HL-60/S4 treated with phorbol 12-myristate 13-acetate at 8.2 ng/mL for 4 days and 3 days (cell line): ENCODE measurements around the gene KLHDC7B.

Source experiments
- in situ Hi-C: fragments of 300-500 bp; cut with MboI; formaldehyde crosslinking; loops from 2 replicates; pipeline ENCODE4 v1.15.0; 2022; ENCODE audit warnings: low sequenced_read_pairs

KLHDC7B gene

GRCh38 chr22:50547263-50547985 is 1.7 kb downstream of the KLHDC7B start:
- in situ Hi-C loops = no loop called here

DNA sequence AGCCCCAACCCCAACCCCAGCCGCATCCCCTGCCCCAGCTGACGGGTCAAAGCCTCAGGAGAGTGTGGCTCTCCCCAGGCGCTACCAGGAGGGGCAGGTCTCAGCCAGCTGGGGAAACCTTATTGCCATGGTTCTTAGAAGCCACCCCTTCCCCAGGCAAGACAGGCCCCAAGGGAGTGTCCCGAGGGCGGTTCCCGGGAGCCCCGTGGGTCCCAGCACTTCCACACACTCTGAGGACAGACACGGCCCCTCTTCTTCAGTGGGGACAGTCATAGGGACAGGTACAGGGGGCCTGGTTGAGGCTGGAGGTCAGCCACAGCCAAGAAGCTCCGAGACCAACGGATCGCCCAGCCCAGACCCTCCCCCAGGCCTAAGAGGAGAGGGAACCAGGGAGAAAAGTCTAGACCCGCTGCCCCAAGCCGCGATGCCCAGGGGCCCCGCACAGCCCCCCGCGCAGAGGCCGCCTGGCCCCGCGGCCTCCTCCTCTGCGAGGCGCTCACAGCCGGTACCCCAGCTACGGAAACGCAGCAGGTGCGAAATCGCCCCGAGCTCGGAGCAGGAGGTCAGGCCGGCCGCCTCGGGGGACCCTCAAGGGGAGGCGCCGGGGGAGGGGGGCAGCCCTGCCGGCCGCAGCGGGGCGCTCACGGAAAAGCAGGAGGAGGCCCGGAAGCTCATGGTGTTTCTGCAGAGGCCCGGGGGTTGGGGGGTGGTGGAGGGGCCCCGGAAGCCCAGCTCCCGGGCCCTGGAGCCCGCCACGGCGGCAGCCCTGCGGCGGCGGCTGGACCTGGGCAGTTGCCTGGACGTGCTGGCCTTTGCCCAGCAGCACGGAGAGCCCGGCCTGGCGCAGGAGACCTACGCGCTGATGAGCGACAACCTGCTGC is 2.6 kb downstream of the KLHDC7B start:
- in situ Hi-C loops = no loop called here

DNA sequence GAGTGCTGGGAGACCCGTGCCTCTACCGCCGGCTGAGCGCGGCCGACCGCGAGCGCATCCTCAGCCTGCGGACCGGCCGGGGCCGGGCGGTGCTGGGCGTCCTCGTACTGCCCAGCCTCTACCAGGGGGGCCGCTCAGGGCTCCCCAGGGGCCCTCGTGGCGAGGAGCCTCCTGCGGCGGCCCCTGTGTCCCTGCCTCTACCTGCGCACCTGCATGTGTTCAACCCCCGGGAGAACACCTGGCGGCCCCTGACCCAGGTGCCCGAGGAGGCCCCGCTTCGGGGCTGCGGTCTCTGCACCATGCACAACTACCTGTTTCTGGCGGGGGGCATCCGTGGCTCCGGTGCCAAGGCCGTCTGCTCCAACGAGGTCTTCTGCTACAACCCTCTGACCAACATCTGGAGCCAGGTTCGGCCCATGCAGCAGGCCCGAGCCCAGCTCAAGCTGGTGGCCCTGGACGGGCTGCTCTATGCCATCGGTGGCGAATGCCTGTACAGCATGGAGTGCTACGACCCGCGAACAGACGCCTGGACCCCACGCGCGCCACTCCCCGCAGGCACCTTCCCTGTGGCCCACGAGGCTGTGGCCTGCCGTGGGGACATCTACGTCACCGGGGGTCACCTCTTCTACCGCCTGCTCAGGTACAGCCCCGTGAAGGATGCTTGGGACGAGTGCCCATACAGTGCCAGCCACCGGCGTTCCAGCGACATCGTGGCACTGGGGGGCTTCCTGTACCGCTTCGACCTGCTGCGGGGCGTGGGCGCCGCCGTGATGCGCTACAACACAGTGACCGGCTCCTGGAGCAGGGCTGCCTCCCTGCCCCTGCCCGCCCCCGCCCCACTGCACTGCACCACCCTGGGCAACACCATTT is 3.5 kb downstream of the KLHDC7B start:
- in situ Hi-C loops = no loop called here

- in situ Hi-C loops = no loop called here
Measured at GRCh38 chr22:50550395-50550794, 4.7 kb downstream of the KLHDC7B start.

- in situ Hi-C loops = no loop called here
Measured at GRCh38 chr22:50551160-50551752, 5.6 kb downstream of the KLHDC7B start.

DNA sequence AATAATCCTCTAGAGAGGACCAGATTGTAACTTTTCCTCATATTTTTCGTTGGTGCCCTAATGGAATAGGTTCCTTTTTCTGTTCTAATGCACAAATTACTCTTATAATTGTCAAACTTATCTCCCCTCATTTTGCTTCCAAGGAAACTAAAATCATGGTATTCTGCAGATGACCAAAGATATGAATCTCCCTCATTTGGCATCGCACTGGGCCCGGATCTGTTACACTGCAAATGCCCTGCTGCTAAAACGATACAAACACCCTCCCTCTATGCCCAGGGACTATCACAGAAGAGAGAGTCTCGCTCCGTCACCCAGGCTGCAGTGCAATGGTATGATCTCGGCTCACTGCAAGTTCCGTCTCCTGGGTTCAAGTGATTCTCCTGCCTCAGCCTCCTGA is 7.6 kb downstream of the KLHDC7B start:
- in situ Hi-C loops = no loop called here

DNA sequence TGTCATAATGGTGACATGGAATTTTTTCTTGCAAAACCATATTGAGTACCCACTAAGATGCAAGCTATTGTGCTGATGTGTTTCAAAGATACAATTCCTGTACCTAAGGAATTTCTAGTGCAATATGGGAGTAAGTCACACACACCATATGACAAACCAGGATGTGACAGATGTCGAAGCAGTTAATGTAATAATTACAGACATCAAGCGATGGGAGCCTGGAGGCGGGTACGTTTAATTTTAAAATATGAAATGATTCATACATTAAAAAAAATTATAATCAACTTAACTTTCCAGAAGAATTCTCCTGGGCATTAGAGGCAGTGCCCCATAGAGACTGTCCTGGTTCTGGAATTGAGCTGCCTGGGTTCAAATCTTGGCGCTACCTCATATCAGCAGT is 11.0 kb downstream of the KLHDC7B start:
- in situ Hi-C loops = no loop called here

- in situ Hi-C loops = no loop called here
Measured at GRCh38 chr22:50560034-50560433, 14.3 kb downstream of the KLHDC7B start.

- in situ Hi-C loops = no loop called here
Measured at GRCh38 chr22:50561401-50562358, 16.0 kb downstream of the KLHDC7B start.

- in situ Hi-C loops = no loop called here
Measured at GRCh38 chr22:50562523-50563412, 17.1 kb downstream of the KLHDC7B start, which contains the start of gene SYCE3. TSS of gene SYCE3 (minus strand) at chr22:50562919. CDS start at chr22:50556405, 6,514 bp downstream.

- in situ Hi-C loops = no loop called here
Measured at GRCh38 chr22:50563413-50564160, 17.9 kb downstream of the KLHDC7B start.

DNA sequence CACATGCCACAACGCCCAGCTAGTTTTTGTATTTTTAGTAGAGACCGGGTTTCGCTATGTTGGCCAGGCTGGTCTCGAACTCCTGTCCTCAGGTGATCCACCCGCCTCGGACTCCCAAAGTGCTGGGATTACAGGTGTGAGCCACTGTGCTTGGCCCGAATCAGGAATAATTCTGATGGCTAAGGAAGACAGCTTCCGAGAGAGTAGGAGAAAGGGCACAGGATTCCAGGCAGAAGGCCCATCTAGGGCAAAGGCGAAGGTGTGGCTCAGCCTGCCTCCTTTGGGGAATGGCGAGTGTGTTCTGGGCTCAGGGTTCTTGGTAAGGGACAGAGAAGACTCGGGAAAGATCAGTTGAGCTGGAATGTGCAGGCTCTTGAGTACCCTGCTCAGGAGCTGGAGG is 18.6 kb downstream of the KLHDC7B start:
- in situ Hi-C loops = no loop called here

DNA sequence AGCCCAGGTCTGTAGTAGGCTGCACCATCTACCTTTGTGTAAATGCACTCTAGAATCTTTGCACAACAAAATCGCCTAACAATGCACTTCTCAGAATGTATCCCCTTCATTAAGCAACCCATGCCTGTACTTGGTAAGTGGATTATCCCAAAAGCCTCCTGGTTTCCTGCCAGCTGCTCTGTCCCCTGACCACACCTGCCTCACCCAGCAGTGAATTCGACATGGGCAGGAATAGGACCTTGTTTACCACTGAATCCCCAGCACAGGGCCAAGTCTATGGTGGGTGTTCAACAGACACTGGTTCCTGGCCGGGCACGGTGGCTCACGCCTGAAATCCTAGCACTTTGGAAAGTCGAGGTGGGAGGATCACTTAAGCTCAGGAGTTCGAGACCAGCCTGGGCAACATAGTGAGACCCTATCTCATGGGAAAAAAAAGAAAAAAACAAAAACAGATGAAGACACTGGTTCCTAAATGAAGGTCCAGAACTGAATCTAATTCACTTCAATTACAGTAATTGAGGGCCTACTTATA is 22.1 kb downstream of the KLHDC7B start:
- in situ Hi-C loops = no loop called here

GRCh38 chr22:50568626-50569025 is 22.9 kb downstream of the KLHDC7B start:
- in situ Hi-C loops = no loop called here

DNA sequence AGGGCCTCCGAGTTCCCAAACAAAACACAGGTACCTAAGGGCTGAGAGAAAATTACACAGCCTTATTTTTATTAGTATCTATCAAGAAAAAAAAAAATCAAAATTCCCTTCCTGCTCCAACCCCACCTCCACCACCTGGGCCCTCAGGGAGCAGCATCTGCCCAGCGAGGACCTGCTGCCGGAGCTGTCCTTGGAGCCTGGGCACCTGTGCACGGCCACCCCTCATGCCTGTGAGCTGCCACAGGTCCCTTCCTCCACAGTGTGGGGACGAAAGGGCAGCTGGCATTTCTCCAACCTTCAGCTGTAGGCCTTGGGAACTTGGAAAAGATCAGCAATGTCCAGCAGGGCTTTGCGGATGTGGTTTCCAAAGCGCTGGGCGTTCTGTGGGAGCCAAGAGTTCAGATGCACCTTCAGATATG is 23.4 kb downstream of the KLHDC7B start:
- in situ Hi-C loops = no loop called here

DNA sequence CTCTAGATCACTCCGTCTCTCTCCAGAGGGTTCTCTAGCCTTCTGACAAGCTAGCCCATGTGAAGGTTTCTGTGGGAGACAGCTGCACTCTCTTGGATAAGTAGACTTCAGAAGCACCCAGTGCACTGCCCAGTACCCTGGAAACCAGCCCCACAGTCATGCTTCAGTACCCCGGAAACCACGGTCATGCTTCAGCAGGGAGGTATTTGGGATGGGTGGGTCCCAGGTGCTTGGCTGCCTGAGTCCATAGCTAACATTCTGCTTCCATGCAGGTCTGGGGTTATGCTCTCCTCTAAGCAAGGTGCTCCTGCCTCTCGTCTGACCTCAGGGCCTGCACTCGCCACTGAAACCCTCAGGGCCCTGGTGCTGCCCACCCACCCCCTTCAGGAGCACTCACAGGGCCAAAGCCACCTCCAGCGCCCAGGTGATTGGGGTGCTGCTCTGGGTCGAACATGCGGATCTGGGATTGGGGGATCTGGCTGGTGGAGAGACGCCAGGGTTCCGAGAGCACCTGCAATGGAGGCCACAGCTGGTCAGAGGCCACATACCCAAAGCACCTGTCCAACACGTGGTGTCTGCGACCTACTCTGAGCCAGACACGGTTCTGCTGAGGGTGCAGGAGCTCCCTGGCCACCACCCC is 24.3 kb downstream of the KLHDC7B start:
- in situ Hi-C loops = no loop called here

GRCh38 chr22:50570861-50571260 is 25.2 kb downstream of the KLHDC7B start:
- in situ Hi-C loops = no loop called here
